ENCODE data around the gene RUFY4.
"Not testable (repeated sequence)": the region's sequence is repeated elsewhere in the genome, so short reads cannot be mapped to it uniquely, and the experiment has no call there.

Gene RUFY4

GRCh38 chr2:218091746-218092145 is 22.7 kb downstream of the RUFY4 start:
- FAIRE-seq = no peak

GRCh38 chr2:218093879-218094278 is 24.8 kb downstream of the RUFY4 start:
- no peak for FAIRE-seq

- no peak for FAIRE-seq
These were observed 26.8 kb downstream of the RUFY4 start for GRCh38 chr2:218095853-218096252.

GRCh38 chr2:218097975-218098374 is 28.9 kb downstream of the RUFY4 start:
- no peak for FAIRE-seq

GRCh38 chr2:218108834-218109233 is 39.8 kb downstream of the RUFY4 start:
- not testable (repeated sequence) for FAIRE-seq

- not testable (repeated sequence) for FAIRE-seq
These were observed 52.7 kb downstream of the RUFY4 start for GRCh38 chr2:218121789-218122188.

GRCh38 chr2:218122286-218122685 is 53.2 kb downstream of the RUFY4 start:
- FAIRE-seq = not testable (repeated sequence)

- FAIRE-seq = no peak
These were observed 54.9 kb downstream of the RUFY4 start for GRCh38 chr2:218123986-218124385.

- FAIRE-seq = no peak
These were observed 56.0 kb downstream of the RUFY4 start for GRCh38 chr2:218125095-218125494.

GRCh38 chr2:218125626-218126080 is 56.6 kb downstream of the RUFY4 start, which contains the start of gene CXCR2:
Gene CXCR2 (plus strand): TSS chr2:218126028. CDS start chr2:218134802, 8,774 bp downstream.
- no peak for FAIRE-seq

GRCh38 chr2:218127929-218128455 is 58.9 kb downstream of the RUFY4 start:
- FAIRE-seq = no peak

GRCh38 chr2:218128781-218129457 is 59.9 kb downstream of the RUFY4 start:
- FAIRE-seq = no peak

- FAIRE-seq = no peak
These were observed 60.5 kb downstream of the RUFY4 start for GRCh38 chr2:218129458-218130135.

- no peak for FAIRE-seq
These were observed 61.3 kb downstream of the RUFY4 start for GRCh38 chr2:218130377-218130776.

GRCh38 chr2:218130822-218131221 is 61.8 kb downstream of the RUFY4 start:
- no peak for FAIRE-seq

- no peak for FAIRE-seq
These were observed 68.5 kb downstream of the RUFY4 start for GRCh38 chr2:218137514-218137913.

- FAIRE-seq = no peak
These were observed 69.0 kb downstream of the RUFY4 start for GRCh38 chr2:218138047-218138446.

Measured in islet of Langerhans (tissue), 1 donor.